HG02798 (cell line): ENCODE measurements around the gene ST8SIA6.
A peak's percentile ranks its signal among the peaks of the same experiment; 100 is the strongest.
"Not testable (repeated sequence)": the region's sequence is repeated elsewhere in the genome, so short reads cannot be mapped to it uniquely, and the experiment has no call there.

ENCODE experiments used
- ATAC-seq: cut with Tn5 transposase; IDR thresholded peaks from one replicate; pipeline ENCODE4 v1.9.1; 2021; ENCODE audit warnings: mild to moderate bottlenecking; ENCODE audit not compliant: unreplicated experiment, poor library complexity

The ST8SIA6 gene

DNA sequence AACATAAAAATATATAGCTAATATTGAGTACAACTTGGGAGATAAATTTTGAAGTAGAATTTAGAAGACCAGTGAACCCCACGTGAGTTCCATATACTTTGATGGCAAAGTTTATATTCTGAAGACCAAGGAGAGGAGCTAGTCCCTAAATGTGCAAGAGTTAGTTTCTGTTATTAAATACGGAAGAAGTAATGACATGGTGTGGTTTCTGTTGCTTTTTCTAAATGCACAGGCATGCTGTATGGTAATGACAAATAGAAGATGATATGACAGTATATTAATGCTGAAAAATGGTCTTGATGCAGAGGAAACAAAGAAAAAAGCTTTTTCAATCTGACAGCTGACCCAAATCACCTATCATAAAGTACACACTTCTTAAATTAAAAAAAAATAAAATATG is 101.8 kb downstream of the ST8SIA6 start:
- no peak for ATAC-seq

DNA sequence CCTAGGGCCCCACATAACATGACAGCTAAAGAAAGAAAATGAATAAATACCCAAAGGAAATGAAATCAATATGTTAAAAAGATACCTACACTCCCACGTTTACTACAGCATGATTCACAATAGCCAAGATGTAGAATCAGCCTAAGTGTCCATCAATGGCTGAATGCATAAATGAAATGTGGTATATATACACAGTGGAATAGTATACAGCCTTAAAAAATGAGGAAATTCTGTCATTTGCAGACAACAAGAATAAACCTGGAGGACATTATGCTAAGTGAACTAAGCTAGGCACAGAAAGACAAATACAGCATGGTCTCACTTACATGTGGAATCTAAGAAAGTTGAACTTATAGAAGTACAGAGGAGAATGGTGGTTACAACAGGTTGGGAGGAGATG is 102.9 kb downstream of the ST8SIA6 start:
- no peak for ATAC-seq

DNA sequence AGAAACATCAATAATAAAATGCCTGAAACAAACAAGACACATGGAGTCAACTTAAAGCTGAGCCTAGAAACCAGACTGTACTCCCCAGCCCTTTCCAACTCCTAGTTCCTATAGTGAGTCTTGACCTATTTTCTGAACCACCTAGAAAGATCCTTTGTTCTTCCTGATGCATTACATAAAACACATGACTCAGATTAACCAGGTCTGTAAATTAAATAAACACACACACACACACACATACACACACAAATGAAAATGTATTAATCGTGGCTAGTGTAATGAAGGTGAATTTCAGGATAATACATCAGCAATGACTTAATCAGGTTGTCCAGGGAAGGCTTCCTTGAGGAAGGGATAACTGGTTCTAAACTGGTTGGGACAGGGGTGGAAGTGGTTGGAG is 104.7 kb downstream of the ST8SIA6 start:
- no peak for ATAC-seq

DNA sequence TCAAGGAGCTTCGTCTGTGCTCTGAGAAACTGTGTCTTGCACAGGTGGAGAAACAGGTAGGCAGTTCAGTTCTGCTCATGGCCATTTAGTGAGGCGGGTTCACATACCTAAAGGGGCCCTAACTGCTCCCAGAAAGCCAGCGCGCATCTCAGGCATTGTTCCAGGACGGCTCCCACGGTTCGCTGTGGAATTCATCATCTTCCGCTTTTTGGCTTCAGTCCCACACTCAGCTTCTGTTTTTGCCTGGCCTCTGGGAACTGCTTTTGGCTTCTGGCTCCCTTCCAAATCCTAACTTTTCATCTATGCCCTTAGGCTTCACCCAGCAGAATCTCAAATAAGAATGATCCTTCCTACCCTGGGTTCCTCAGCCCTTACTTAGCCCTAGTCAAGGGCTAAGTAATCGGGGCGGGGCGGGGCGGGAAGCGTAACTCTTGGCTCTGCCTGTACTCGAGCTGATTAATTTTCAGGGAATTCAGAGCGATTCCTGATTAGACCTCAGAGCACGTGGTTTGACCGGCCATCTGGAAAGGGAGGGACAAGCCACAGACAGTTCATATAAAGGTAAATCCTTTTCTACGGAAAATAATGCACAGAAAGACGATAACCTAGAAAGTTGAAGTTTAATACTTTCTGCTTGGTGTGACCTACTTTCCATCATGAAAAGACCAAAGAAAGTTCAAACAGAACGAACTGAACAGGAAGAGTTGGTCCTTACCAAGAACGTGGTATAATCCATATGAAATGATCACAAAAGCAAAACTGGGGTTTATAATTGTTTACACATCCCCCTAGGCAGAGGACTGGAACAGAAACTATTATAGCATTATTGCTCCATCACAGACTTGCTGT is 105.7 kb downstream of the ST8SIA6 start:
- ATAC-seq, result no peak

DNA sequence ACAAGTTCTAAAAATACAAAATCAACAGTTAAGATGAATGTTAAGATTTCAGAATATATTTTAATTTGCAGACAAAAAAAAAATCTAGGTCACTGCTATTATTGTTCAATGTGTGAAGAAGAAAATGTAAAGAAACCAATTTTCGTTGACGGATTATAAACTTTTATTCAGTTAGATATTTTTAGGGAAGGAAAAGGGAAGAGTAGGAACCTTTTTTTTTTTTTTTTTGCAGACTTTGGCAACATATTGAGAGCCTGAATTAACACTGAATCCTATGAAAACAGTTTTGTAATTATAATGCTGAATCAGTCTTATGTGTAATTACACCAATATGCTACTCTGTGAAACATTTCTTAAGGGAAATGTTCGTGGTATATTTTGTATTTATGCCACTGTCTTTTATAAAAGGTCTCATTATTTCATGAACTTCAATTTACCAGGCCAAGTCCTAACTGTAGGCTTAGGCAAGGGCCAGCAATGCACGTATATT is 106.3 kb downstream of the ST8SIA6 start:
- ATAC-seq, result no peak

DNA sequence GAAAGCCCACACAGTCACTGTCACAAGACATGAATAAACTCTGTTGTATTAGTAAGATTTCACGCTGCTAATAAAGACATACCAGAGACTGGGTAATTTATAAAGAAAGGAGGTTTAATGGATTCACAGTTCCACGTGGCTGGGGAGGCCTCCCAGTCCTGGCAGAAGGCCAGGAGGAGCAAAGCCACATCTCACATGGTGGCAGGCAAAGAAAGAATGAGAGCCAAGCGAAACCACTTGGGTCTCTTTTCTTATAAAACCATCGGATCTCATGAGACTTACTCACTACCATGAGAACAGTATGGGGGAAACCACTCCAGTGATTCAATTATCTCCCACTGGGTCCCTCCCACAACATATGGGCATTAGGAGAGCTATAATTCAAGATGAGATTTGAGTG is 110.2 kb downstream of the ST8SIA6 start:
- ATAC-seq, result no peak

DNA sequence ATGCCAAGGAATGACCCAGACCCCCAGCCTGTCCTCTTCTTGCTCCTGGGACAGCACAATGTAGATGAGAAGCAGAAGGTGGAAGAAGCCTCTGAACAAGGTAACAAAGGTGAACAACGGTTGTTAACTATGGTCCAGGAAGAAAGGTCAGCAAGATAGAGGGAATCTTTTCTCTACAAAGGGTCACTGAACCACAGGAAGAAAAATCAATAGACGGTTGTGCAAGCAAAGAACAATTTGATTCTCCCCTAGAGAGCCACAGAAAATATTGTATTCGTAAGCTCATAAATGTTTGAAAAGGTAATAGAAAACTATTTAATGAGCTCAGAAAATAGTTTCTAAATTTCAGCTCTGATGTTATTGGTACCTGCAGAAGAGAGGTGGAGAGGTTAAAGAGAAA is 111.3 kb downstream of the ST8SIA6 start:
- ATAC-seq, result no peak

DNA sequence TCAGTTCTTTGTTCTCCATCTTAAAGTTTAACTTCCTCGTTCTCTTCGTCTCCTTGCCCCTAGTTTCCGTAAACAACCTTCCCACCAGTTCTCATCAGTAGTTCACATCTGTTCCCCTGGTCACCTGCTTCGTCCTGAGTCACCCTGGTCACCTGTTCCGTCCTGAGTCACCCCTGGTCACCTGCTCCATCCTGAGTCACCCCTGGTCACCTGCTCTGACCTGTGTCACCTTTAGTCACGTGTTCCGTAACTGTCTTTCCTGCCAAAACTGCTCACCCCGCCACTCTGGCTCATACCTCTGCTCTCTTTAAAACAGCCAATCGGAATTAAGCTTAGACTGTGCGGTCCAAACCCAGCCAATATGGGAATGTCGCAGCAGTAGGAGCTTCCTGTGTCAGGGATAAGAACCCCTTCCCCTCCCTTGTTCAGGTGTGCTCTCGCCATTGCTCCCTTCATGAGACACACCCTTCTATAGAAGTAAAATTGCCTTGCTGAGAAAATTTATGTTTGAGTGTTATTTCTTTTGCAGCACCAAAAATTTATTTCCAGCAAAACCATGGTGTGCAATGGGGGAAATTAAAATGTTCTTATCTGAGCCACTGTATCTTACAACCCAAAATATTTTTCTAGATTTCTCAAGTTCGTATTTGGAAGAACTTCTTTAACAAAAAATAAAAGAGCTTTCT is 114.1 kb downstream of the ST8SIA6 start:
- ATAC-seq, result no peak

DNA sequence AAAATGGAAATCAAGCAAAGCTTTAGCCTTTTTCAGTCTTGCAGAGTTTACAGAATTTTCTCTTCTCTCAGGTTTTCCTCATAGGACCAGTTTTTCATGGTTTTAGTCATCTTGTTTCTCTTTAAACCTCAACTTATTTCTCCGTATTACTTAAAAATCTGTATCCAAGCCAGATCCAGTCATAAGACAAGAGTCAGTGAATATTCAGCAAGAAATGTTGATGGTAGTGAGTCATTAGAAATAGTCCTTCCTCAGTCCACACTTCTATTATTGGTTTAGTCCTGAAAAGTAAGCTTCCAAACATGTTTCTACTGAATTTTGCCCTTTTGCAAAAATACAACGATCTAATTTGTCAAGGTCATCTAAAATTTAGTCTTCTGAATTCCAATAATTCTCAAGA is 119.3 kb downstream of the ST8SIA6 start:
- no peak for ATAC-seq

DNA sequence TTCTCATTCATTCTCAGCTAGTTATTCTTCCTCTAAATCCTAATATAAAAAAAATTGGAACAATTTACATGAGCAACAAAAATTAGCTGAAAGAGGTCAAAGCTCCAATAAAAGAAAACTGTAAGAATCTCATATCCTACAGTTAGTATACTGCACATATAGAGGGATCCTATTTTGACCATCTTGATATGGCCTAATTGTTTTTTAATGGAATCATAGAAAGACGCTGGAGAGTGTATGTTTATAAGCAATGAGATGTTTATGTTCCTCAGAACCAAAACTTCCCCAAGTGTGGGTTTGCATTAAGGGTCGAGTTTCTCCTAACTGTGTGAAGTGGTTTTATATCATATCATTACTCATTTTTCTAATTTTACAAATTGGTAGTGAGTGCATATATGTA is 123.9 kb downstream of the ST8SIA6 start:
- no peak for ATAC-seq

DNA sequence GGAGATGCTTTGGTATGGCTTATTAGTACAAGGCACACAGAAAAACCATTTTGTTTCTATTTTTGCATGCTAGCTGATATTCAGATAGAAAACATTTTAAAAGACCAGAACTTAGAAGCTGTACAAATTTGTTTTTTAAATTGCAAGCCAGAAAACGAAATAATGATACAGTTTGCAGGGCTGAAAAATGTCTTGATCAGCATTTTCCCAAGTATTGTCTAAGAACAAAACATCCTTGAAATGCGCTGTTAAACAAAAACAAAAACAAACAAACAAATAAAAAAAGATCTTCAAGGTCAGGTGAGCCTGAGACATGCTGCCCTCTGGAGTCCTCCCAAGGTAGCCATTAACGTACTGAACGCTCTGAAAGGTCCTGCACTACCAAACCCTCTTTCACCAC is 128.0 kb downstream of the ST8SIA6 start:
- no peak for ATAC-seq

DNA sequence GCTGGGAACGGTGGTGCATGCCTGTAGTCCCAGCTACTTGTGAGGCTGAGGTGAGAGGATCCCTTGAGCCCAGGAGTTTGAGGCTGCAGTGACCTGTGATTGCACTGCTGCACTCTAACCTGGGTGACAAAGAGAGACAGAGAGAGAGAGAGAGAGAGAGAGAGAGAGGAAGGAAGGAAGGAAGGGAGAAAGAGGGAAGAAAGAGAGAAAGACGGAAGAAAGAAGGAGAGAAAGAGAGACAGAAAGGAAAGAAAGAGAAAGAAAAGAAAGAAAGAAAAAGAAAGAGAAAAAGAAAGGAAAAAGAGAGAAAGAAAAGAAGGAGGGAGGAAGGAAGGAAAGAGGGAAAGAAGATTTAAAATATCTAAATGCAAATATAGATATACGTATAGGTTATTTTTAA is 132.4 kb downstream of the ST8SIA6 start:
- ATAC-seq, result not testable (repeated sequence)

DNA sequence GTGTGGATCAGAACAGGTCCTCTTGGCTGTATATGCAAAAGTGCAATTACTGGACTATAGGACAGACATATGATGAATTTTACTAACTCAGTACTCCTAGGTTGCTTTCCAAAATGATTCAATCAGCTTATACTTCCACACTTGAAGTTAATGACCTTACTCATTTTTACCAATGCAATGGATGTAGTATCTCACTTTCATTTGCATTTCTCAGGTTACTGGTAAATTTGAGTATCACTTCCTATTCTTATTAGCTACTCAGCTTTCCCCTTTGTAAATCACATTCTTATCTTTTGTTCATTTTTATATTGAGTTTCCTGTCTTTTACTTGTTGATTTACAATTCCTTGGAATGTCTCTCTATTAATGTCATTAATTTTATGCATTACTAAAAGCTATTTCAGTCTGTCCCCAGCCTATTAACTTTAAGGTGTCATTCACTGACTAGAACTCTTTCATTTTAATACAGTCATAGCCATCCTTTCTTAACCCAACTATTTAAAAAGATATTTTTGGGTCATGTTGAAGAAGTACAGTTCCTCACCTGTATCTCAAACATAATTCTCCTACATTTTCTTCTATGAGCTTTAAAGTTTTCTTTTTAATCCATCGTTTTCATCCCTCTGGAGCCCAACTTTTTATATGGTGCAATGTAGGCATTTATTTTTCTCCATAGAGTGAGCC is 137.8 kb downstream of the ST8SIA6 start:
- peak; percentile 72 for ATAC-seq

DNA sequence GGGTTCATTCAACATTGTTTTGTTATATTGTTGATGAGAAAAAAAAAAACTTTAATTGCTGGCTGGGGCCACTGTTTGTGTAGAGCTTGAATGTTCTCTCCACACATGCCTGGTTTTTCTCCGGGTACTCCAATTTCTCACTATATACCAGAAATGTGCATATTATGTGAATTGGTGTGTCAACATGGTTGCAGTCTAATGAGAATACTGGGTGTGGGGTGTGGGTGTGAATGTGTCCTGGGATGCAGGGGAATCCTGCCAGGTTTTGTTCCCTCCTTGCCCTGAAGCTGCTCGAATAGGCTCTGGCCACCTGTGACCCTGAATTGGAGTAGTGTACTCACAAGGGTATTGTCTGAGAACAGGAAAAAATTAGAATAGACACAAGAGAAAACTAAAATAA is 145.0 kb downstream of the ST8SIA6 start:
- no peak for ATAC-seq

DNA sequence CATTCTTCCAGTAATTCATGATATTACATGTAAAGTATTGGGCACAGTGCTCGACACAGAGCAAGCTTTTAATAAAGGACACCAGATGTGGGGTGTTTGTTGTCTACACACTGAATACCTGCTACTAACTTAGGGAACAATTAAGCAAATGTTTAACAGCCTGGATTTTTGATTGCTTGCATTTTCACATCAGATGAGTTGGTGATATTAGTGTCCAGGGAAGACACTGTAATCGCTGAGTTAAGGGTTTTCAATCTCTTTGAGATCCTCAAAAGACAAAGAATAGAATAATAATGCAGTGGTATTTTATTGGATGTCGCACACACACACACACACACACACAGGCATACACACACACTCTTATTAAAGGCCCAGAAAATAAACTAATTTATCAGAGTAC is 147.3 kb downstream of the ST8SIA6 start:
- no peak for ATAC-seq

DNA sequence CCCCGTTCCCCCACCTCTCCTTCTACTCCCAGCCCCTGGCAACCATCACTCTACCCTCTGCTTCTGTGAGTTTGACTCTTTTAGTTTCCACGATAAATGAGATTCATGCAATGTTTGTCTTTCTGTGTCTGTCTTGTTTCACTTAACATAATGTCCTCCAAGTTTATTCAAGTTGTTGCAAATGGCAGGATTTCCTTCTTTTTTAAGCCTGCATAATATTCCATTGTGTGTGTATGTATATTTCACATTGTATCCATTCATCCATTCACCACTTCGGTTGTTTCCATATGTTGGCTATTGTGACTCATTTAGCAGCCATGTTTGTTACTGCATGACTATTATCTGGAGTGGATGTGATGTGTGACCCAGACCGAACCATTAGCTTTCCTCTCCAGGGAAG is 162.0 kb downstream of the ST8SIA6 start:
- ATAC-seq, result no peak

DNA sequence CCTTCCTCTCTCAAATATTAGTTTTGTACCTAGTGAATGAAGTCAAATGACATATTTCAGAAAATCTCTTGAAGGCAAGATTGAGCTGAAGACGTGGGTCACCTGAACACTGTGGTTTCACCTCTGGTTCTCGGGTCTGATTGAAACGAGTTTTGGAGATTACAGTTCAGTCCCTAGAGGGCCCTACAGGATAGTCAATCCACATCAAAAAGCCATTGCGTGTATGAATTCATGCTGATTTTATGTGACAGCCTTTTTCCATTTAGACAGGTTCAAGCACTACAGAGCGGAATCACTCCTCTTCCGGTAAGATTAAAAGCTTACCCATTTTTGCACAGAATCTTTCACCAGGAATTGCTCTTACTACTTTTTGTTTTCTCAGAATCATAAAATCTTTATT is 164.2 kb downstream of the ST8SIA6 start:
- ATAC-seq, result no peak

DNA sequence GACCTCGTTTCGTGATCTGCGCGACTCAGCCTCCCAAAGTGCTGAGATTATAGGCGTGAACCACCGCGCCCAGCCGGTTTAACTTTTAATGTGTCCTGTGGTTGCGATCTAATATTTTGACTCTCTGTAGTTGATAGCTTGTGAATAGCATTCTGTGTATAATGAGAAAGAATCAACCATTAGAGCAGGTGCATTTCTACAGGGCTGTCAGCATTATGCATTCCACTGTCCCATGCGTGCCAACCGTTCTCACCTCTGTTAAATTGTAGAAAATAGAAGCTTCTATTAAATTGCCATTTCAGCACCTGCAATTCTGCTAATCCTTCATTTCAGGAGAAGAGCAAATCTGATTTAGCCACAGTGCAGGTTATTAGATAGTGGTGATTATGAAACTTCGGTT is 164.6 kb downstream of the ST8SIA6 start:
- no peak for ATAC-seq

DNA sequence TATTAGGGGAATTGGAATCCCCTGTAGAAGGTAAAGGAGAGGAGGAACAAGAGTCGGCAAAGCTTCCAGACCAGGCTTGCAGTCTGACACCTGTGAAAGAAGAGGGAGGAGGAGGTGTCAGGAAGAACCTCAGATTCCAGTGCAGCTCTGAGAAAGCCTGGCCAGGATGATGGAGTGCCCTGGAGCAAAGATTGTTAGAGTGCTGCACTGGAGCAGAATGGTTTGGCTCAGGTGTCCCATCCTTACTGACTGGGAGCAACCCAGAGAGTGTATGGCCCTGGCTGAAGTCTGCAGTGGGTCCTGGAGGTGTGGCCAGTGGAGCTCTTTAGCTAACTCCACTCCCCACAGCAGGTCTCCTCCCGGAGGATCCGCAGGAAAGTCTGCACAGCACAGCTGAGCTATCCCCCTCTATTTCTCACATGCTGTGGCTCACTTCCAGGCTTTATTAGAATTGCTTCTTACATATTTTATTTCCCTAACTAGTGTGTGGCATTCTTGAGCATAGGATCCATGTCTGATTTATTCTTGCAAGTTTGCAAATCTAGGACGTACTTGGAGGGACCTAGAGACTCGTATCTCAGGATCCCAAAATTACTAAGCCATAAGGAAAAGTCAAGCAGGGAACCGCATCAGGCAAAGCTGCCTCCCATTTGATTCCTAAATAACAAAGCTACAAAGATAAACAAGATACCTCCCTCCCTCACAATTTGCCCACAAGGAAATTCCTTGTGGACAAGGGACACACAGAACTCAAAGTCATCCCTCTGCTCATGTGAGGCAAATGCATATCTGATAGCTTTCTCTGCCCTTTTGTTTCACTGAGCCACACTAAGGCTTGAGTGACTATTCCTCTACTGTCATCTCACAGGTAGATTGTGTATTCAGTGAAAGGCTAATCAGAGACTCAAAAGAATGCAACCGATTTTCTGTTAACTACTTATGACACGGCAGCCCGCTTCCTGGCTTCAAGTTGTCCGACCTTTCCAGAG is 167.5 kb downstream of the ST8SIA6 start:
- no peak for ATAC-seq

DNA sequence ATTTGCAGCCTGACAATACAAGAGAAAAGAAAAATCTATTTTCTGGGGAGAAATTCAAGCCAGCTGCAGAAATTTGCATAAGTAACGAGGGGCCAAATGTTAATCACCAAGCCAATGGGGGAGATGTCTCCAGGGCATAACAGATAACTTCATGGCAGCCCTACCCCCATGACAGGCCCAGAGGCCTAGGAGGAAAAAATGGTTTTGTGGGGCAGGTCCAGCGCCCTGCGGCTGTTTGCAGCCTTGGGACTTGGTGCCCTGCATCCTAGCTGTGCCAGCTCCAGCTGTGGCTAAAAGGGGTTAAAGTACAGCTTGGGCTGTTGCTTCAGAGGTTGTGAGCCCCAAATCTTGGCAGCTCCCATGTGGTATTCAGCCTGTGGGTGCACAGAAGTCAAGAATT is 172.1 kb downstream of the ST8SIA6 start:
- no peak for ATAC-seq
